ENCODE results near the gene PLEKHG5.

PLEKHG5 gene

GRCh38 chr1:6491480-6491962 lies at the start of gene PLEKHG5:
TSS of gene PLEKHG5 (minus strand) at chr1:6491667. CDS start at chr1:6477571, 14,096 bp downstream.
- DNase-seq (ENCODE audit: low spot score), result no peak

GRCh38 chr1:6538956-6539355 lies 47.5 kb upstream of the PLEKHG5 start:
- DNase-seq (ENCODE audit: low spot score), result peak; percentile 33

GRCh38 chr1:6536291-6536690 lies 44.8 kb upstream of the PLEKHG5 start:
- no peak for DNase-seq (ENCODE audit: low spot score)

GRCh38 chr1:6535214-6535613 lies 43.7 kb upstream of the PLEKHG5 start:
- DNase-seq (ENCODE audit: low spot score), result no peak

- no peak for DNase-seq (ENCODE audit: low spot score)
Observed at GRCh38 chr1:6534248-6534822, 42.9 kb upstream of the PLEKHG5 start.

GRCh38 chr1:6531996-6532395 lies 40.5 kb upstream of the PLEKHG5 start:
- DNase-seq (ENCODE audit: low spot score), result no peak

GRCh38 chr1:6530504-6531160 lies 39.2 kb upstream of the PLEKHG5 start:
- no peak for DNase-seq (ENCODE audit: low spot score)

GRCh38 chr1:6528492-6528891 lies 37.0 kb upstream of the PLEKHG5 start:
- no peak for DNase-seq (ENCODE audit: low spot score)

GRCh38 chr1:6526316-6526715 lies 34.8 kb upstream of the PLEKHG5 start:
- DNase-seq (ENCODE audit: low spot score), result no peak

GRCh38 chr1:6523566-6523965 lies 32.1 kb upstream of the PLEKHG5 start:
- peak; percentile 61 for DNase-seq (ENCODE audit: low spot score)

- DNase-seq (ENCODE audit: low spot score), result no peak
Observed at GRCh38 chr1:6521536-6521935, 30.1 kb upstream of the PLEKHG5 start.

GRCh38 chr1:6519935-6520671 lies 28.6 kb upstream of the PLEKHG5 start:
- peak; percentile 78 for DNase-seq (ENCODE audit: low spot score)

GRCh38 chr1:6519491-6519934 lies 28.0 kb upstream of the PLEKHG5 start:
- no peak for DNase-seq (ENCODE audit: low spot score)

GRCh38 chr1:6517435-6517851 lies 26.0 kb upstream of the PLEKHG5 start:
- DNase-seq (ENCODE audit: low spot score), result no peak

GRCh38 chr1:6515771-6516170 lies 24.3 kb upstream of the PLEKHG5 start:
- peak; percentile 52 for DNase-seq (ENCODE audit: low spot score)

- DNase-seq (ENCODE audit: low spot score), result peak; percentile 30
Observed at GRCh38 chr1:6513320-6513801, 21.9 kb upstream of the PLEKHG5 start.

- no peak for DNase-seq (ENCODE audit: low spot score)
Observed at GRCh38 chr1:6512908-6513280, 21.4 kb upstream of the PLEKHG5 start.

- DNase-seq (ENCODE audit: low spot score), result no peak
Observed at GRCh38 chr1:6512245-6512907, 20.9 kb upstream of the PLEKHG5 start.

- no peak for DNase-seq (ENCODE audit: low spot score)
Observed at GRCh38 chr1:6511561-6512244, 20.2 kb upstream of the PLEKHG5 start.

GRCh38 chr1:6511056-6511455 lies 19.6 kb upstream of the PLEKHG5 start:
- no peak for DNase-seq (ENCODE audit: low spot score)

GRCh38 chr1:6510493-6510892 lies 19.0 kb upstream of the PLEKHG5 start:
- DNase-seq (ENCODE audit: low spot score), result no peak

- DNase-seq (ENCODE audit: low spot score), result no peak
Observed at GRCh38 chr1:6509919-6510291, 18.4 kb upstream of the PLEKHG5 start.
